Activated CD8-positive, alpha-beta memory T cell treated with anti-CD3 and anti-CD28 coated beads, Interleukin-2, amount 50 U/mL, for 1 hour (primary cell): Measurements from ENCODE around the gene CLTCL1.

Source experiments
- DNase-seq: peaks from one replicate; pipeline ENCODE4 v3.0.0-alpha.2; 2020; ENCODE audit errors: extremely low read depth

Gene CLTCL1

DNA sequence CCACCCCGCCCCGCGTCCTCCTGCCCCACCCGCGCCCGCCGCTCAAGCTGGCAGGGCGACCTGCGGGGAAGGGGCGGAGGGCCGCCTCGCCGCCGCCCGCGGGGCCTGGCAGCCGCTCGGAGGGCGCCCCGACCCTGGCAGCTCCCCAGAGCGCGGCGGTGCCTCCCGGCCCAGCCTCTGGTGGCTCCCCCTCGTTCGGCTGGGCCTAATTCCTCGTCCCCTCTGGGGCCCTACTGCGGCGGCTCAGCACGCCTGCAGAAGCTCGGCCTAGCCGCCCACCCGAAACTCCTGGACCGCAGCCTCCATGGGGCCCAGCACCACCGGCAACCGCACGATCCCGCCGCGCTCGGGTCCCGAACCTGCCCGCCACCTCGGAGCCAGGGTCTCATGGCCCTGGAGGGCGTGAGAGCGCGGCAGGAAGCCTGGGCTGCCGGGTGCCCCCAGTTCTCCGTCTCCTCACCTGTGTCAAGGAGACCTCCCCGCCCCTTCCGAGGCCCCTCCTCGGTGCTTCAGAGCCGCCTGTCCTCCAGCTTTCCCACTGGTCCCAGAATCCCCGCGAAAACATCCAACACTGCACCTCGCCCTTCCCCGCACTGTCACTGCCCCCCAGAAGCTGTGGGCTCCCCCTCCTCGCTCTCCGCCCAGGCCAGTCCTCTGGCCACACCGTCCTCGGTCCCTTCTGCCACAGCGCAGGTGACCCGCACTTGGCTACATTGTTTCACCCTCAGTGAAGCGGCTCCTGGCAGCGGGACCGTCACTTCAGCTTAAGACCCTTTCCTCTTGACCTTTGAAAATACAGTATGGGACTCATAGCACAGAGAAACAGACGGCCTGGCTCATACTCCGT lies 140.8 kb downstream of the CLTCL1 start:
- no peak for DNase-seq

DNA sequence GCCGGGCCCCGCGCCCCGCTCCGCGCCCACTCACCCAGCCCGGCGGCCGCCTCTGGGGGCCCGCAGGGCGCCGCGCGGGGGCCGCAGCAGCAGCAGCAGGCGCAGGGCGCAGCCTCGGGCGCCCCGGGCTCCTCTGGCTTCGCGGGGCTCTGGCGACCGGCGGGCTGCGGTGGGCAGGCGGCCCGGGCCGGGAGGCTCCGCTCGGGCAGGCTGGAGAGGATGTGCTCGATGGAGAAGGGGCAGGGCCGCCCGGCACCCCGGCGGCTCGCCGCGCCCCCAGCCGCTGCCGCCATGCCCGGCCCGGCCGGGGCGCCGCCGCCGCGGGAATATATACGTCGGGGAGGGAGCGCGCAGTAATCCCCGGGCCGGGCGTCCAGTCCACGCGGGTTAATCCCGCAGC lies 141.5 kb downstream of the CLTCL1 start, which contains the start of gene GSC2:
Gene GSC2 (minus strand): TSS at position 302 of the 400 bp plus-strand sequence. CDS start 9 bp downstream, at position 293.
- DNase-seq, result no peak

DNA sequence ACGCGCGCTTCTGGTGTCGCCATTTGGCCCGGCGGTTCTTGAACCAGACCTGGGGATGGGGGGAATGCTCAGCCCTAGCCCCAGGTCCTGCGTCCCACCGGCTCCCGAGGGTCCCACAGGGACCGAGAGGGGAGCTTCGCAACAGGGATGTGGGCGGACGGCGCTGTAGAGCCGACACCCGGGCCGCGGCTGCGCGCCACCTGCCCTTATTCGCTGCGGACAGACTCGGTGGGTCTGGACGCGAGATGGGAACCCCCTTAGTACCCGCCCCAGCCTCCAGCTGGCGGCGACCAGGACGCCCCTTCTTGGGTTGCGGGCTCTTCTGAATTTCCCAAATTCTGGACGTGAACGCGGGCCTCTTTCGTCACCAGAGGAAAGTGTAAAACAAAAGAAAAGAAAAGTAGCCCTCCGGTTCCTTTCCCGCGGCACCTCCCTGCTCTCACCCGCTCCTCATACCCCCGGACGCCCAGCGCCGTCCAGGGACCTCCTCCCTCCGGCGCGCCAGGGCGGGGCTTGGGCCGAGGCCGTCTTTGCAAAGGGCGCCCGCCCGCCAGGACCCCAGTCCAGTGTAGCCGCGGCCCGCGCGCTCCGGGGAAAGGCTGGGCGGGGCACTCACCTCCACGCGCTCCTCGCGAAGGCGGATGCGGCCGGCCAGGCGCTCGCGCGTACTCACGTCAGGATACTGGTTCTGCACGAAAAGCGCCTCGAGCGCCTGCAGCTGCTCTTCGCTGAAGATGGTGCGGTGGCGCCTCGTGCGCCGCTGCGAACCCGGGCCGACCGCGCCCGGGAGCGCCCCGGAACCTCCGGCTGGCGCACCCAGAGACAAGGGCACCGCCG lies 142.3 kb downstream of the CLTCL1 start:
- DNase-seq, result no peak

DNA sequence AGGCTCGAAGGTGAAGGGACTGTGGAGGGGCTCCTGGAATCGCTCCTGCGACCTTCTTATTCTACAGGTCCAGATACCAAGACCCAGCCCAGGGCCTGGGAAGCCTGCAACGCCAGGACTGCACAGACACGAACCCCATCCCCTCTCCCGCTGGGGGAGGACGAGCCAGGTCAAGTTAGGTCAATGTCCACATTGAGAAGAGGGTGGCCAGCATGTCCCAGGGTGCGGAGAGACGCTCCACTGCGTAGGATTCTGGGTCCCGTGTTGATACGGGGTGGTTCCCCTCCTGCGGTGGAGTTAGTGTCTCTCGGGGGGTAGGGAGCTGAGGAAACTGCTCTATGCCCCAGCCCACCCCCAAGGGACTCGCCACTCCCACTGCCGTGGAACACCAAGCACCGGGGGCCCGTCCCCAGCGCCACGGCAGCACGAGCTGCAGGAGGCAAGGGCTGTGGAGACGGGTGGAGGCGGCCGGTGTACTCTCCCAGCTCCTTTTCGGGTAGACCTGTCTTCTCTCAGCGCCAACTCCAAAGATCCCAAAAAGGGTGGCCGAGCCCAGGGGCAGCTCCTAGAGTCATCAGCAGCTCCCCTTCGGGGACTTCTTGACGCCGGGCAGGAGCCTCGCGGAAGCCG lies 143.0 kb downstream of the CLTCL1 start:
- DNase-seq, result no peak

DNA sequence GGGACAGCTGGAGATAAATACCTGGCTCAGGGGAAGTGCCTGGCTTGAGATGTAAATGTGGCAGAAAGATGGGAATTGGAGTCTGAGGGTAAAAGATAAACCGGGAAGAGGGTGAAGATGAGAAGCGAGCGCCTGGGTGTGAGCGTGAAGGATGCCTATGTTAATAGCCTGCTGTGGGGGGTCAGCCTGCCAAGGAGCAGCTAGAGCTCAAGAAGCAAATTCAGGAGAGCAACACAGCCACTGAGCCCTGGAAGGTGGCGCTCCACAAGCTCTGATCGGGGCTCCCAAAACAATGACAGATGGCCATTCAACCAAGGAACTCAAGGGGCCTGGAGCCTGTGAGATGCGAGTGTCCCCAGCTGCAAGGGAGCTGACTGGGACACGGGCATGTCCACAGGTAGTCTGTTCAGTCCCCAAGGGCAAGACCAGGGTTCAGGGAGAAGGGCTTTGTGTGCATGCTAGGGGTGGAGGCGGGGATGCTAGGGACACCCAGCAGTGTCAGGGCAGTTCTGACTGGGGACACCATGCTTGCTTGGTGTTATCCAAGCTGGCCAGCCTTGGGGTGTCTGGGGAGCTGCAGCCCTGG lies 144.2 kb downstream of the CLTCL1 start:
- no peak for DNase-seq

DNA sequence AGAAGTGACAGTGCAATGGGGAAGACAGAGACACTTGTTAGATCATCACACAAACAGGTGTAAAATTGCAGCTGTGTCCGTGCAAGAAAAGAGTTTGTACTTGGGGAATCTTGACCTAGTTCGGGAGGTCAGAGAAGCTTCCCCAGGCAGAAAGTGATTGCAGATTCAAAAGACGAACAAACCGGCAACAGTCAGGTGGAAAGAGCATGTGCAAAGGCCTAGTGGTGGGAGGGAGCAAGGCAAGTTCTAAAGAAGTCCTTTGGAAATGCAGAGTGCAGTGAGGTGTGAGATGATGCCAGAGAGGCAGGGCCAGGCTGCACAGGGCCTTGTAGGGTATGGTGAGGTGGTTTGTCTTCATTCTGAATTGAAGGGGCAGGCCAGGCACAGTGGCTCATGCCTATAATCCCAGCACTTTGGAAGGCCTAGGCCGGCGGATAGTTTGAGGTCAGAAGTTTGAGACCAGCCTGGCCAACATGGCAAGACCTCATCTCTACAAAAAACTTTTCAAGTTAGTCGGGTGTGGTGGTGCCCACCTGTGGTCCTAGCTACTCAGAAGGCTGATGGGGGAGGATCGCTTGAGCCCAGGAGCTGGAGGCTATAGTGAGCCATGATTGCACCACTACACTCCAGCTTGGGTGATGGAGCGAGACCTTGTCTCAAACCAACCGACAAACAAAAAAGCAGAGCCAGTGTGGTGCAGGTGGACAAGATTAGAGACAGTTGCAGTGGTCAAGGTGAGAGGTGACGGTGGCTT lies 145.1 kb downstream of the CLTCL1 start:
- DNase-seq, result no peak

DNA sequence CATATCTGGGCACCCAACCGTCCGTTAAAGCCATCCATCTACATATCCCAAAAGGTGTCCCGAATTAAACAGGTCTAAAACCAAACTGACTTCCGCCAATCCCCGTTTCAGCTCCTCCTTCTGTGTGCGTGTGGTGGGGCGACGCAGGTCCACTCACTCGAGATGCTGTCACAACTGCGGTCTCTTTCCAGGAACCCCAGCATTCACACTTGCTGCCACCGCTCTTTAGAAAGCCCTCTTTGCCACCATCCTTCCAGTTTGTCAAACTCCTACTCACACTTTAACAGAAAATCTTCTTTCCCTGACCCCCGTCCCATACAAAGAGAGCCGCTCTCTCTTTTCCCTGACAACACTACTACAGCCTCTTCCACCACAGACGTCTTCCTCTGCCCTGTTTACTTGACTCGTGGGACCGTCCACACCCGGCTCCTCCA lies 147.5 kb downstream of the CLTCL1 start:
- DNase-seq, result no peak

DNA sequence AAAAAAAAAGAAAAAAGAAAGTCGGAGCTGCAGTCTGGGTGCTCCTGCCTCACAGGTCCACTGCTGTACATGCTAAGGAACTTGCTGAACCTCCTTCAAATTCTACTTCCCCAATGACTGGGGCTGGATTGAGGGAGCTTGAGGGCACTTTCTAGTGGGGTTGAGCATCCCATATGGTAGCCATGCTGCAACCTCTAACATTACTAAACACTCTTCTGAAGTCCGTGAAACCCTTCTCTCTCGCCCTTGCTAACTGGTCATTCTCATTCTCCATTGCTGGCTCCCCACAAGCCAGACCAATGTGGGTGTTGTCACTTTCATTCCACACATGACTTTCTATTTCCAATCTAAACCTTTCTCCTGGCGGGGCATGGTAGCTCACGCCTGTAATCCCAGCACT lies 148.3 kb downstream of the CLTCL1 start:
- DNase-seq, result no peak

DNA sequence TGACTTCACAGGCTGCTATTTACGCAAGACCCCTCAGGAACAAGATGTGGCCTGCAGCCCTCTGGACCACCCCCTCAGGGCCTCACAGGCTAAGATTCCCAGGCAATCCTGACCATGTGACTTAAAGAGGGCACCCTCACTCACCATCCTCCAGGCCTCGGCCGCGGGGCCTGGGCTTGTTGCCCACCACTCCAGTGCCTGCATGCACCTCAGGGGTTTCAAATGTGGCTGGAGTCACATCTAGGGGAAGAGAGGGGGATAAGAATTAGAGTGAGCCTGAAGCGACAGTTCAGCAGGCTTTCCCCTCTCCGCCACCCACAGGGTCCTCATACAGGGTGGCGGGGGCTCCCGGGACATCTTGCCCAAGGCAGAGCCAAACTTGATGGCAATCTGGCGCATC lies 149.1 kb downstream of the CLTCL1 start:
- no peak for DNase-seq

DNA sequence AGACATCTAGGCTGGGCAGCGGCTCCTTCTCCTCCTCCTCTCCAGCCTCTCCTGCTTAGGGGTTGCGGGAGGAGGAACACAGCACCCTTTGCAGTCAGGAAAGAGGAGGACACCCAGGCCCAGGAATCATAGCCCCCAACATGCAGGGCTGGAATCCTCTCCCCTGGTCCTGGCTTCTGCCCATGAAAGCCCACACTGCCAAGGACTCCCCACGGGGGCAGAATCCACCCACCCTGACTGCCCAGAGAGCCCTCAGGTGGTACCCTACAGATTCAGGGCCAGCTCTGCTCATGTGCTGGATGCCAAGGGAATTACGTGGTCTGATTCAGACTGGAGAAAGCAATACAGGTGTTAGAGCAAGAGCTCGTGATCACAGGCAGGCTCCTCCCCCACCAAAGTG lies 151.5 kb downstream of the CLTCL1 start:
- DNase-seq, result no peak

DNA sequence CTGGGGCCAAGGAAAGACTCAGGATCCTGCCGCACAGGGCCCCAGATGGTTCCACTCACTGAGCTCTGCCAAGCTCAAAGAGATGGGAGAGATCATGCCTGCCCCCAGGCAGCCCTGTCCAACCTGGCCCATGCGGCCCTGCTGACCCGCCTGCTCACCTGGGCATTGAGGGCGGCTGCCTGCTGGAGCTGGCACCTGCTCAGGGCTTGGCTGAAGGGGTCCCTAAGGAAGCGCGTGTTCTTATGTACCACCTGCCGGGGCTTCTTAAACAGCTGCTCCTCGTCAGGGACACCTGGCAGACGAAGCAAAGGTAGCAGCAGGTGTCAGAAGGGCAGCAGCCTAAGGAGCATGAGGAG lies 152.5 kb downstream of the CLTCL1 start:
- DNase-seq, result no peak

DNA sequence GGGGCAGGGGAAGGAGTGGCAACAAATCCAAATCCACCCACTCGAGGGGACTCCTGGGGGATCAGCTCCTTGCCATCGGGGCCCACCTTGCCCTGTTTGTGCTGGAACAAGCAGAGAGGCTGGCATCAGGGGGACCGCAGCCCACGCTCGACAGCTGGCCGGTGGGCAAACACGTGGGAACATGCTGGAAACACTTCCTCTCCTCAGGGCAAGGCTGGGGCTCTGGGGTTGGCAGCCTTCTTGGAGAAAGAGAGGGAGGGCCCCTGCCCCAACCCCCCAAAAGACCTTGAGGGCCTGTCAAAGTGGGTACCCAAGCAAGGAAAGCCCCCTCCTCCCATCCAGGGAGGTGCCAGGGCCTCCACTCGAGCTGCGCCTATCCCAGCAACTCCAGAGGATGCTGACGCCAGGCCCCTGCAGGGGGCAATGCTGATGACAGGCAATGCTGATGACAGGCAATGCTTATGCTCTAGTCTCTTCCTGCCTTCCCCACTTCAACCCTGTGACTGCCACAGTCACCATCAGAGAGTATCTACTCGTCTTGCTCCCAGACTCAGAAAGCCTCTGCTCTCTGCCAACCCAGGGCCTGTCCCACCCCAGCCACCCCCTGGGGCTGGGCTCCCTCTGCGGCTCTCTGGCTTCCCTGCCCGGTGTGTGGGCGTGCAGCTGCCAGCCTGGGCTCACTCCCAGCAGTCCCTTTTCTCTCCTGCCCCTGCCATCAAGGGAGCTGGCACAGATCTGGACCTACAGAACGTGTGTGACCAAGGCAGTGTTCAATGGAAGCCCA lies 153.1 kb downstream of the CLTCL1 start:
- no peak for DNase-seq

DNA sequence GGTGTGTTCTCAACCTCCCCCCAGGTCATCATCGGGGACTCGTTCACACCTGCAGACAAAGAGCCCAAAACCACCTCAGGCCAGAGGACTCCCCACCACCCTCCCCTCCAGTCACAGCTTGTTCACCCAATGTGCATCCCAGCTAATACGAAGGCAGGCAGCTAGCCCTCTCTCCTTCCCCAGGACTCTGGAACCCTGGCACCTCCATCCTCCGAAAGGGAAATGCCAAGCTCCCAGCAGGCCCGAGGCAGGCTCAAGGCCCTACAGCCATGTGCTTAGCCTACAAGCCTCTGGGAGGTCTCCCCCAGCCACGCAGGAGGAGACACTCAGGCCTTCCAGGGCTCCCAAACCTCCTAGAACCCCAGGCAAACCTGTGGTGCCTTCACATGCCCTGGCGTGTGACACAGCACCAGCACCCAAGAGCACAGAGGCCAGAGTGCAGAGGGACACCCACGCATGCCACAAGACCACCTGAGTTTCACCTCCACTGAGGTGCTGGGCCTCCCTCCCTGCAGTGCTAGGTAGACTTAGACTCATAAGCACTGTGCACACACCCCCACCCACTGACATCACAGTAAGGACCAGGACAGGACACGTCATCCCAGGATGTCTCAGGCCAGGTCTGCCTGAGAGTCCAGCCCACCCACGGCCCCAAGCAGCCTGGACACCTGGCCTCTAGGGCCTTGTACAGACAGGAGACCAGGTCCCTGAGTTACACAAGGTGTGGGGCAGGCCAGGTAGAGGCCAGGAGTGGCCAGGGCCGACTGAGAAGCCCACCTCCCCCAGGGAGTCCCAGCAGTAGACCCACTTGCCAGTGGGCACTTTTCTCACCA lies 153.9 kb downstream of the CLTCL1 start:
- no peak for DNase-seq

DNA sequence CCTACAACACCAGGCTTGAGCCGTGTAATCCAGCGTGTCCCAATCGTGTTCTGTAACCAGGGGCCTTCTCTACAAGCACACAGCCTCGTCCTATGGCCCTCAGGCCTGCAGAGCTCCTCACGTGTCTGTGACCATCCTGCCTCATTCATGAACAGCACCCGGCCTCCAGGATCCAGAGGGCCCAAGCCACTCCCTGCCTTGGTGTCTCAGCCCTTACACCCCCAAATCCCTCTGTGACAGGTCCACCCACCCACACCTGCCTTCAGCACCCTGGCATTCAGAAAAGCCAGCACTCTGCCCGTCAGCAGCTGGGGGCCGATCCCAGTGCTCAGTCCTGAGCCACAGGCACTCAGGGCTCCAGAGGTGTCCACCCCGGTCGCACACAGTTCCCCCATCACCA lies 154.6 kb downstream of the CLTCL1 start:
- DNase-seq, result no peak

DNA sequence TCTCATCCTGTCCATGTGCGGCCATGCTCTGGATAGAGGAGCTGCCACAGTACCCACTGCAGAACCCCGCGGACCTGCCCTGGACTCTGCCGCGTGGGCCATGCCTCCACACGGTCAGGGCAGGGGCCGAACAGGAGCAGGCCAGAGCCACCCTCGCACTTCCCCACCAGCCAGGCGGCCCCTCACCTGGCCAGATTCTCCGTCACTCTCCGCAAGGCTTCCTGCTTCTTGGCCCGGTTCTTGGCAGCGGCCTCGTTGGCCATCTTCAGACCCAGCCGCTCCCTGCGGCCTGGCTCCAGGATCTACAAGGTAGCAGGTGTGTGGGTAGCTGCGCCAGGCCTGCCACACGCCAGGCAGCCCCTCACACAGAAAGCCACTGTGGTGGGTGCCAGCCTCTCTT lies 156.6 kb downstream of the CLTCL1 start:
- DNase-seq, result no peak

DNA sequence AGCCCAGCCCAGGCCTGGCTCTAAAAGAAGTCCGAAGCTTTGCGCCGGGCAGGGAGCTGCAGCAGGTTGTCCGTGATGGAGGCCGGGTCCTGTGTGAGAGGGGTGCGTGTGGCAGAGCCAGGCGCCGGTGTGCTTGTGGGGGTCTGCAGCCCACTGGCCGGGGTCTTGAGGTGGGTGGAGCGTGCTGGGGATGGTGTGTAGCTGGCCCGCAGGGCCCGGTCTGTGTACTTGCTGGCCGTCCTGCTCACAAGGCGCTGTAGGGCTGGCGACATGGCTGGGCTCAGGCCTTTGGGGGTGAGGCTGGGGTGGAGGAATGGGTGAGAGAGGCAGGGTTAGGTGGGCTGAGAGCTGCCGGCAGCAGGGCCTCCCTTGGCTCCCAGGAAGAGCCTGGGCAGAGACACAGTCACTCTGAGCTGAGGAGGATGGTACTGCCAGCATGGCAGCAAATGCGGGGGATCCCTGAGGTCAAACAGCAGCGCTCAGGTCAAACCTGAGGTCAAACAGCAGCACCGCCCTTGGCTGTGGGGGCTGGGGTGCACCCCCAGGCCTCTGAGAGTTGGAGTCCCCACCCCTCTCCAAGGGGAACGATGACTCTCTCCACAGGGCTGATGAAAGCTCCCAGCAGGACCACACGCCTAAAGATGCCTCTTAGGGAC lies 157.2 kb downstream of the CLTCL1 start:
- no peak for DNase-seq

DNA sequence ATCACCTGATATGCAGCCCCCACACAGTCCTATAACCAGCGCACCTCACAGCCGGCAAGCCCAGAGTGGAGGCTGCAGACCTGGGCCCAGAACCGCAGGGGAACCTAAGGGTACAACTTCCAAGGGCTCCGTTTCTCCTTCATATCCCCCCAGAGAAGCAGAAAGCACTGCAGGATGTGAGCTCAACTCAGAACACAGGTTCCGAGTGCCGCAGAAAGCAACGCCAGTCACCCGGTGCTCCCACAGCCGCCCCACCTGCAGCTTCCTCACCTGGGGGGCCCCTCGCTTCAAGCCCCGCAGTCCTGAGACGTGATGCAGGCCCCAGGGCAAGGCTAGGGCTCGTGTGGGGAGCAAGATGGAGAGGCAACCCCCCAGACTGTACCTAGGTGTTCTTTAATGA lies 158.0 kb downstream of the CLTCL1 start:
- no peak for DNase-seq

DNA sequence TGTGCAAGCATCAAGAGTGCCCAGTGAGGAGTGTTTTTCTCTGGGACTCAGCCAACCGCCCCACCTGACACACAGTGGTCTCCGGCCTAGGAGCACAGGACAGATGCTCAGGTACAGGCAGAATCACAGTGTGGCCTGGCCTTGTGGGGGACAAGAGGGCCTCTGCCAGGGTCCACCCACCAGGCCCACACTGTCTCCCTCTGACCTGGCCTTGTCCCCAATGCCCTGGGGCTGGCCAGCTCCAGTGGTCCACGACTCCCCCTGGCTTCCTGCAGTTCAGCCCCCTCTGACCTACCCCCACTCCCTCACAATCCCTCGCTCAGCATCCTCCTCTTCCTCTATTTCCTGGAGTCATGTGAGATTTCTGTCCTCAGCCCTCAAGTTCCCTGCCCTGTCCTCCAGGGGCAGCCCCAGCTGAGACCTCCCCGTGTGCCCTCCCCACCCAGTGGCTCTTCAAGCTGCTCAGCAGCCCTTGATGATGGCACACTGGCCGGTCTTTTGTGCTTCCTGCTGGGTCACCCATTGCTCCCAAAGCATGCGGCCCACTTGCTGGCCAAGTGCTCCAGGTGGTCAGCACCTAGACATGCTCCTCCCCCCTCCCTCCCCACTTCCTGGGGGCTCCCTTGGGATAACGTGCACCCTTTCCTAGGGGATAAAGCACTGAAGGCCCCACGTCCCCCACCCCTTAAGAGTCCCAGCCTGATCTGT lies 158.7 kb downstream of the CLTCL1 start:
- no peak for DNase-seq

DNA sequence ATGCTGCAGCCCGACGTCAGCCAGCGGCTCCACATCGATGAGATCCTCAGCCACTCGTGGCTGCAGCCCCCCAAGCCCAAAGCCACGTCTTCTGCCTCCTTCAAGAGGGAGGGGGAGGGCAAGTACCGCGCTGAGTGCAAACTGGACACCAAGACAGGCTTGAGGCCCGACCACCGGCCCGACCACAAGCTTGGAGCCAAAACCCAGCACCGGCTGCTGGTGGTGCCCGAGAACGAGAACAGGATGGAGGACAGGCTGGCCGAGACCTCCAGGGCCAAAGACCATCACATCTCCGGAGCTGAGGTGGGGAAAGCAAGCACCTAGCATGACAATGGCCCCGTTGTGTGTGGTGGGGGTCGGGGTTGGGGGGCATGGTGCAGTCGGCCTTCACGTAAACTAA lies 159.4 kb downstream of the CLTCL1 start:
- DNase-seq, result no peak
